ENCODE results near the gene TXNL4B.

DNA sequence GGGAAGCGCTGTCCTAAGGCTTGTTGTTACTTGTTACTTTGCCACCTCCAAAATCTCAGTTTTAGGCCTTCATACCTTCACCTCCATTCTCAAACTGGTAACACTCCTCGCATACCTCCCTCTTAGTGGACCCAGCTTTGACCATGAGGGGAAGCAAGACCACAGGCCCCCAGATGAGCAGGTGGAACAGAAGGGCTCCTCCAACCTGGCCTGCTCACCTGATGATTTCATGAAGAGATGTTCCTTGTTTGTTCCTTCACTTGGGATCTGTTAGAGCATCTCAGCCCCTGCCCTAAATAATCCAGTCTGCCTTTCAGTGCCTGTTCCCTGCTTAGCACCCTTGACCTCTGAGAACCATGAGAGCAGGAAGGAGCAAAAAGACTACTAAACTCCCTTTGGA is 28.9 kb upstream of the TXNL4B start:
- no peak for TF ChIP-seq POLR2A (IDR thresholded peaks at IDR 0.05)
- TF ChIP-seq, protein P1, sequence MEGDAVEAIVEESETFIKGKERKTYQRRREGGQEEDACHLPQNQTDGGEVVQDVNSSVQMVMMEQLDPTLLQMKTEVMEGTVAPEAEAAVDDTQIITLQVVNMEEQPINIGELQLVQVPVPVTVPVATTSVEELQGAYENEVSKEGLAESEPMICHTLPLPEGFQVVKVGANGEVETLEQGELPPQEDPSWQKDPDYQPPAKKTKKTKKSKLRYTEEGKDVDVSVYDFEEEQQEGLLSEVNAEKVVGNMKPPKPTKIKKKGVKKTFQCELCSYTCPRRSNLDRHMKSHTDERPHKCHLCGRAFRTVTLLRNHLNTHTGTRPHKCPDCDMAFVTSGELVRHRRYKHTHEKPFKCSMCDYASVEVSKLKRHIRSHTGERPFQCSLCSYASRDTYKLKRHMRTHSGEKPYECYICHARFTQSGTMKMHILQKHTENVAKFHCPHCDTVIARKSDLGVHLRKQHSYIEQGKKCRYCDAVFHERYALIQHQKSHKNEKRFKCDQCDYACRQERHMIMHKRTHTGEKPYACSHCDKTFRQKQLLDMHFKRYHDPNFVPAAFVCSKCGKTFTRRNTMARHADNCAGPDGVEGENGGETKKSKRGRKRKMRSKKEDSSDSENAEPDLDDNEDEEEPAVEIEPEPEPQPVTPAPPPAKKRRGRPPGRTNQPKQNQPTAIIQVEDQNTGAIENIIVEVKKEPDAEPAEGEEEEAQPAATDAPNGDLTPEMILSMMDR (IDR thresholded peaks at IDR 0.05) = no peak
